Fibroblast of lung (primary cell): ENCODE data around the gene LPAR6.

Experiments used
- EZH2 ChIP-seq: IDR thresholded peaks from 2 replicates; pipeline ENCODE4 v1.5.1; 2012; ENCODE audit warnings: low read length, control low read depth, mild to moderate bottlenecking; ENCODE audit errors: missing control alignments
- TF ChIP-seq, protein P1 (sequence below), 2 donors: IDR thresholded peaks in 1 of 2; conservative IDR thresholded peaks in 1 of 2; 1 replicate in 1 of 2; 2 replicates in 1 of 2; pipeline ENCODE4 v1.5.1; 2011 to 2012; ENCODE audit warnings: low read length in 2 of 2, control low read depth in 1 of 2, inconsistent platforms in 1 of 2, low read depth in 1 of 2, mild to moderate bottlenecking in 1 of 2

GRCh38 chr13:48431431-48431830 lies 18.5 kb upstream of the LPAR6 start:
- TF ChIP-seq, protein P1, sequence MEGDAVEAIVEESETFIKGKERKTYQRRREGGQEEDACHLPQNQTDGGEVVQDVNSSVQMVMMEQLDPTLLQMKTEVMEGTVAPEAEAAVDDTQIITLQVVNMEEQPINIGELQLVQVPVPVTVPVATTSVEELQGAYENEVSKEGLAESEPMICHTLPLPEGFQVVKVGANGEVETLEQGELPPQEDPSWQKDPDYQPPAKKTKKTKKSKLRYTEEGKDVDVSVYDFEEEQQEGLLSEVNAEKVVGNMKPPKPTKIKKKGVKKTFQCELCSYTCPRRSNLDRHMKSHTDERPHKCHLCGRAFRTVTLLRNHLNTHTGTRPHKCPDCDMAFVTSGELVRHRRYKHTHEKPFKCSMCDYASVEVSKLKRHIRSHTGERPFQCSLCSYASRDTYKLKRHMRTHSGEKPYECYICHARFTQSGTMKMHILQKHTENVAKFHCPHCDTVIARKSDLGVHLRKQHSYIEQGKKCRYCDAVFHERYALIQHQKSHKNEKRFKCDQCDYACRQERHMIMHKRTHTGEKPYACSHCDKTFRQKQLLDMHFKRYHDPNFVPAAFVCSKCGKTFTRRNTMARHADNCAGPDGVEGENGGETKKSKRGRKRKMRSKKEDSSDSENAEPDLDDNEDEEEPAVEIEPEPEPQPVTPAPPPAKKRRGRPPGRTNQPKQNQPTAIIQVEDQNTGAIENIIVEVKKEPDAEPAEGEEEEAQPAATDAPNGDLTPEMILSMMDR (conservative IDR thresholded peaks at IDR 0.05 in 1 of 2, IDR thresholded peaks at IDR 0.05 in 1 of 2; ENCODE audit: low read depth in 1 of 2, low read length in 2 of 2) = no peak
- TF ChIP-seq EZH2 = no peak
